Measurements from ENCODE around the gene TSPAN9. TPM values are rescaled to one million over a fixed set of nuclear protein-coding genes. Genes with fewer than 3 reads are reported as not detected.

The TSPAN9 gene
- total and polyA plus RNA-seq, 9 donors: 24.9 to 72.3 (median 55.7) TPM

DNA sequence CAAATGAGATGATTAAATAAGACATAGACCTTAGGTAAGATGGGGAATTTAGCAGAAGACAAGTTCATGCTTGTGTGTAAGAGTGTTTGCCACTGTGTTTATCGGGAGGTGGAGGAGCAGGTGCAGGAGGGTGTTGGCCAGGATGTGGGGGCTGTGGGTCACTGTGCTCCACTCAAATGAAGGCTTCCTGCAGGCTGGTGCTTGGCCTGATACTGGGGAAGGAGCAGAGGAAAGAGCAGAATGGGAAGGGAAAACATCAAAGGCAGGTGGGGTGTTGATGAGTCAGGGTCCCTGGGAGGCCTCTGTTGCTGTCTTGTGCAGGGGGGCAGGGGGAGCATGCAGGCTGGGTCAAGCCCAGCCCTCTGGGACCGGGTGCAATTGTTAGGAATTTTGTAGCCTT, 126.5 kb downstream of the TSPAN9 start:
- no peaks in the 10 kb centered on the region for H3K27me3 ChIP-seq
- H3K4me3 ChIP-seq: no peak overlapping the region
- TF ChIP-seq EP300 (IDR thresholded peaks at IDR 0.05): no peak
- no peak for TF ChIP-seq POLR2A (IDR thresholded peaks at IDR 0.05)
- TF ChIP-seq, protein P1, sequence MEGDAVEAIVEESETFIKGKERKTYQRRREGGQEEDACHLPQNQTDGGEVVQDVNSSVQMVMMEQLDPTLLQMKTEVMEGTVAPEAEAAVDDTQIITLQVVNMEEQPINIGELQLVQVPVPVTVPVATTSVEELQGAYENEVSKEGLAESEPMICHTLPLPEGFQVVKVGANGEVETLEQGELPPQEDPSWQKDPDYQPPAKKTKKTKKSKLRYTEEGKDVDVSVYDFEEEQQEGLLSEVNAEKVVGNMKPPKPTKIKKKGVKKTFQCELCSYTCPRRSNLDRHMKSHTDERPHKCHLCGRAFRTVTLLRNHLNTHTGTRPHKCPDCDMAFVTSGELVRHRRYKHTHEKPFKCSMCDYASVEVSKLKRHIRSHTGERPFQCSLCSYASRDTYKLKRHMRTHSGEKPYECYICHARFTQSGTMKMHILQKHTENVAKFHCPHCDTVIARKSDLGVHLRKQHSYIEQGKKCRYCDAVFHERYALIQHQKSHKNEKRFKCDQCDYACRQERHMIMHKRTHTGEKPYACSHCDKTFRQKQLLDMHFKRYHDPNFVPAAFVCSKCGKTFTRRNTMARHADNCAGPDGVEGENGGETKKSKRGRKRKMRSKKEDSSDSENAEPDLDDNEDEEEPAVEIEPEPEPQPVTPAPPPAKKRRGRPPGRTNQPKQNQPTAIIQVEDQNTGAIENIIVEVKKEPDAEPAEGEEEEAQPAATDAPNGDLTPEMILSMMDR (IDR thresholded peaks at IDR 0.05): no peak
- DNase-seq: no peak
- H3K9me3 ChIP-seq: no peaks in the 10 kb centered on the region
- H3K27ac ChIP-seq: no peak overlapping the region
- peaks cover 6% of the 10 kb centered on the region for H3K4me1 ChIP-seq (ENCODE audit: insufficient read depth)
- intact Hi-C loops (cut with DNase I): loop anchor here (2.0 to 10.0 kb wide), 7 partner anchors 66 to 129 kb away; partner anchors contain the start of gene TSPAN9 (in 3 of the 4)
- H3K36me3 ChIP-seq: no peaks in the 10 kb centered on the region
- WGBS, 3 donors: 50 to 69% (median 53%) methylated on average over 2 of the region's 2 CpGs

DNA sequence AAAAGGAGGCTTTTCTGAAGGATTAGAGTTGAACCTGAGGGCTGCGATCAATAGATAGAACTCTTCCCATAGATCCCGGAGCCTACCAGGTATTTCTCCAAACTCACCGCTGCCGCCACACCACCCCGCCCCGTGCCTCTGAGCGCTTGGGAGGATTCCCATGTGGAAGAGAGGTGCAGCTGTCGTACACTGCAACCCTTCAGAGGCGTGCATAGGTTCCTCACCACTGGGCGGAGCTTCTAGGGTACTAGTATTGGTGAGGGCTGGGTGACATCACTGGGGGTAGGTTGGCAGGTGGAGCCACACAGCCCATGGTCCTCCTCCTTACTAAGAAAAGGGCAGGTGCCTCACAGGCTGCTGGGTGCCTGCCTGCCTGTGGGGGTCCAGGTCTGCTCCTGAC, 127.0 kb downstream of the TSPAN9 start:
- no peak for DNase-seq
- no peaks in the 10 kb centered on the region for H3K27me3 ChIP-seq
- peaks cover 4% of the 10 kb centered on the region for H3K4me1 ChIP-seq (ENCODE audit: insufficient read depth)
- 89 to 94% (median 93%) methylated on average over 10 of the region's 10 CpGs for WGBS, 3 donors
- H3K36me3 ChIP-seq: no peaks in the 10 kb centered on the region
- no peaks in the 10 kb centered on the region for H3K9me3 ChIP-seq
- no peak overlapping the region for H3K27ac ChIP-seq
- intact Hi-C loops (cut with DNase I): loop anchor here (5.0 to 10.0 kb wide), 6 partner anchors 67 to 129 kb away; partner anchors contain the start of gene TSPAN9 (in 3 of the 4)
- no peak for TF ChIP-seq POLR2A (IDR thresholded peaks at IDR 0.05)
- TF ChIP-seq EP300 (IDR thresholded peaks at IDR 0.05): no peak
- TF ChIP-seq, protein P1 (IDR thresholded peaks at IDR 0.05): no peak
- H3K4me3 ChIP-seq: no peak overlapping the region

DNA sequence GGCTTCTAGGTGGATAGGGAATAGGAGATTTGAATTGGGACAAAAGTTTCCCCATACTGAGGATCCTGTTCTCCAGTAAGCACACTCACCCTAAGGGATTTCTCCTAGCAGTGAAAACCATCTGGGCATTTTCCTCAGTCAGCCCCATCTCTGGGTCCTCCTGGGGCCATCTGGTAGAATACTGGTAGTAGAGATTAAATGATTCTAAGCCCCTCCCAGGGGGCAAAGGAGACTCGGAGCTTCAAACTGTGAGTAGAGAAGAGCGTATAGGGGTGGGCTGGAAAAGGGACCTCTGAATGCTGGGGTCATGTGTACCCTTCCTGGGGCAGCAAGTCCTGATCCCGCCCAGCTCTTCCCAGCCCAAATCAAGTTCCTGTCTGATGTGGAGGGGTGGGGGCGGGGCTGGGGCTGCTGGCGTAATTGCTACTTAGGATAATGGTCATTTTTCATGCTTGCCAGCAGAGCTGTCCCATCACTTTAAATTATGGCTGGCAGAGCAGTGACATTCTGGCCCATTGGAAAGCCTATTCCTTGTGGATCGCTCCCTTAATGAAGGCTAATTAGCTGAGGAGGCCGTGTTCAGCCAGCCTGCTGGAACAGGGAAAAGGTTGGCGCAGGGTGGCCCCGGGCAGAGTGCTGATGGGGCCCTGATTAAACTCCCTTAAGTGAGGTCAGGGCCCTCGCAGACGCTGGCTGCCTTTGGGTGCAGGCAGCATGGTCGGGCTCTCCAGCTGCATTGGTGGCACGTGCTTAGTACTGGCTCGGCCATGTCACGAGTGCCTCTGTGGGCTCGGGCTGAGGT, 127.8 kb downstream of the TSPAN9 start:
- Histone ChIP-seq H3K36me3 (no peaks in the 10 kb centered on the region), H3K27me3 (no peaks in the 10 kb centered on the region), H3K4me3 (no peak overlapping the region), H3K4me1 (ENCODE audit: insufficient read depth) (peaks cover under 1% of the 10 kb centered on the region), H3K27ac (no peak overlapping the region), H3K9me3 (no peaks in the 10 kb centered on the region)
- intact Hi-C loops (cut with DNase I): loop anchor here (5.0 to 10.0 kb wide), 7 partner anchors 67 to 130 kb away; partner anchors contain the start of gene TSPAN9 (in 3 of the 4)
- no peak for DNase-seq
- 87 to 90% (median 89%) methylated on average over 16 of the region's 16 CpGs for WGBS, 3 donors
- TF ChIP-seq POLR2A (IDR thresholded peaks at IDR 0.05): no peak
- TF ChIP-seq EP300 (IDR thresholded peaks at IDR 0.05): no peak
- TF ChIP-seq, protein P1 (IDR thresholded peaks at IDR 0.05): no peak

DNA sequence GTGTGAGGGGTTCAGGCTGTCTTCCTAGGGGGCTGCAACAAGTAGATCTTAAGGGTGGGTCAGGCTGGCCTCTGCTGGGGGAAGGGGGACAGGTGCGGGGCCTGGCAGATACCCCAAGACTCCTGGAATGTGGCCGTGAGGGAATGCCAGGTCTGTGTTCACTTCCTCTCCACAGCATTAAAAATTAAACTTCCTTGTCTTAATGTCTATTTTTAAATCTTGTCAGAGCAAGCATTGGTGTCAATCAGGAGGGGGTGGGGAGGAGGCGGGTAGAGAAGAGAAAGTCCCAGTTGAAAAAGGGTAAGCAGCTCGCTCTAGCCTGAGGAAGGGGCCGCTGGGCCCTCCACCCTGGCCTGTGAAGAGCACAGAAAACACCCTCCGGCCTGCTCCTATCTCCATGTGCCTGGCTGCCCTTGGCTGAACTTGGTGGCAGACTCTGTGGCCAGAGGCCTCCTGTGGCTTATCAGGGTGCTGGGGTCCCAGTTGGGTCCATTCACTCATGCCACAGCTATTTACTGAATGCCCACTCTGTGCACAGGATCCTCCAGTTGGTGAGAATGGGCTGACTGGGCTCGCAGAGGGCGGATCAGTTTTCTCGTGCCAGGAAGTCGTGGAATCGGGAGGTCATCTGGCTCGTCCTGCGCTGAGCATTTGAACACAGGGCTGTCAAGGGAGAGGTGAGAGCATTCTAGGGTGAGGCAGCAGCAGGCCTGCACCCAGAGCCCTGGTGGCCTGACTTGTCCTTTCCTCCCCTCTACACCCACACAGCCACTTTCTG, 128.8 kb downstream of the TSPAN9 start:
- Histone ChIP-seq H3K27me3 (no peaks in the 10 kb centered on the region), H3K4me3 (no peak overlapping the region), H3K9me3 (no peaks in the 10 kb centered on the region), H3K27ac (no peak overlapping the region), H3K36me3 (no peaks in the 10 kb centered on the region), H3K4me1 (ENCODE audit: insufficient read depth) (no peaks in the 10 kb centered on the region)
- no peak for DNase-seq
- intact Hi-C loops (cut with DNase I): loop anchor here in 2 of 4 donors (5.0 to 10.0 kb wide), 3 partner anchors 69 to 131 kb away; partner anchors contain the start of gene TSPAN9 (in 1 of the 2)
- WGBS, 3 donors: 83 to 88% (median 84%) methylated on average over 13 of the region's 13 CpGs
- TF ChIP-seq POLR2A (IDR thresholded peaks at IDR 0.05) (no peak), EP300 (IDR thresholded peaks at IDR 0.05) (no peak)
- TF ChIP-seq, protein P1 (IDR thresholded peaks at IDR 0.05): no peak
